ENCODE measurements around the gene USP4.

Gene USP4

GRCh38 chr3:49300595-49300994, 39.3 kb downstream of the USP4 start:
- TF ChIP-seq CTCF (conservative IDR thresholded peaks at IDR 0.05; ENCODE audit: control insufficient read depth, insufficient read depth, low read depth, low read length): no peak
- no peak for DNase-seq (ENCODE audit: low read depth)
- H3K4me3 ChIP-seq (ENCODE audit: control insufficient read depth, low read depth, low read length): no peak overlapping the region

GRCh38 chr3:49298511-49298910, 41.3 kb downstream of the USP4 start:
- no peak for TF ChIP-seq CTCF (conservative IDR thresholded peaks at IDR 0.05; ENCODE audit: control insufficient read depth, insufficient read depth, low read depth, low read length)
- no peak overlapping the region for H3K4me3 ChIP-seq (ENCODE audit: control insufficient read depth, low read depth, low read length)
- DNase-seq (ENCODE audit: low read depth): no peak

GRCh38 chr3:49296781-49297411, 43.0 kb downstream of the USP4 start:
- no peak overlapping the region for H3K4me3 ChIP-seq (ENCODE audit: control insufficient read depth, low read depth, low read length)
- no peak for TF ChIP-seq CTCF (conservative IDR thresholded peaks at IDR 0.05; ENCODE audit: control insufficient read depth, insufficient read depth, low read depth, low read length)
- DNase-seq (ENCODE audit: low read depth): peak; percentile 31

GRCh38 chr3:49295489-49296058, 44.3 kb downstream of the USP4 start:
- peak; percentile 67 for DNase-seq (ENCODE audit: low read depth)
- no peak overlapping the region for H3K4me3 ChIP-seq (ENCODE audit: control insufficient read depth, low read depth, low read length)
- peak; percentile 65 for TF ChIP-seq CTCF (conservative IDR thresholded peaks at IDR 0.05; ENCODE audit: control insufficient read depth, insufficient read depth, low read depth, low read length)

- TF ChIP-seq CTCF (conservative IDR thresholded peaks at IDR 0.05; ENCODE audit: control insufficient read depth, insufficient read depth, low read depth, low read length): no peak
- no peak overlapping the region for H3K4me3 ChIP-seq (ENCODE audit: control insufficient read depth, low read depth, low read length)
- DNase-seq (ENCODE audit: low read depth): no peak
Measured at GRCh38 chr3:49294343-49294742, 45.5 kb downstream of the USP4 start.

- no peak for TF ChIP-seq CTCF (conservative IDR thresholded peaks at IDR 0.05; ENCODE audit: control insufficient read depth, insufficient read depth, low read depth, low read length)
- H3K4me3 ChIP-seq (ENCODE audit: control insufficient read depth, low read depth, low read length): no peak overlapping the region
- DNase-seq (ENCODE audit: low read depth): no peak
Measured at GRCh38 chr3:49283997-49284396, 55.9 kb downstream of the USP4 start.

Data from fibroblast of mammary gland (primary cell).